GM18873 (cell line): ENCODE data around the gene FOXO6.

Source experiments
- ATAC-seq: cut with Tn5 transposase; IDR thresholded peaks from one replicate; pipeline ENCODE4 v1.9.1; 2021; ENCODE audit warnings: mild to moderate bottlenecking, moderate library complexity, moderate number of reproducible peaks; ENCODE audit not compliant: unreplicated experiment, low FRiP score

Gene FOXO6

GRCh38 chr1:41380979-41381691, 19.9 kb downstream of the FOXO6 start:
- ATAC-seq, result no peak

- no peak for ATAC-seq
Observed at GRCh38 chr1:41381692-41382479, 20.7 kb downstream of the FOXO6 start.

- no peak for ATAC-seq
Observed at GRCh38 chr1:41382480-41383090, 21.4 kb downstream of the FOXO6 start.

GRCh38 chr1:41383094-41383852, 22.0 kb downstream of the FOXO6 start:
- ATAC-seq, result no peak

GRCh38 chr1:41384579-41384978, 23.3 kb downstream of the FOXO6 start:
- no peak for ATAC-seq

- no peak for ATAC-seq
Observed at GRCh38 chr1:41385398-41386195, 24.4 kb downstream of the FOXO6 start.

- no peak for ATAC-seq
Observed at GRCh38 chr1:41386196-41386663, 25.0 kb downstream of the FOXO6 start.

- no peak for ATAC-seq
Observed at GRCh38 chr1:41387667-41388091, 26.4 kb downstream of the FOXO6 start.

GRCh38 chr1:41388510-41388909, 27.3 kb downstream of the FOXO6 start:
- ATAC-seq, result no peak

GRCh38 chr1:41389009-41389408, 27.8 kb downstream of the FOXO6 start:
- no peak for ATAC-seq

- ATAC-seq, result no peak
Observed at GRCh38 chr1:41390166-41390565, 28.9 kb downstream of the FOXO6 start.

GRCh38 chr1:41390573-41390972, 29.3 kb downstream of the FOXO6 start:
- ATAC-seq, result no peak

- ATAC-seq, result no peak
Observed at GRCh38 chr1:41391834-41392527, 30.7 kb downstream of the FOXO6 start.

GRCh38 chr1:41392528-41392924, 31.3 kb downstream of the FOXO6 start:
- ATAC-seq, result no peak

- no peak for ATAC-seq
Observed at GRCh38 chr1:41393716-41394368, 32.6 kb downstream of the FOXO6 start.

- ATAC-seq, result no peak
Observed at GRCh38 chr1:41394369-41394744, 33.1 kb downstream of the FOXO6 start.

GRCh38 chr1:41394959-41395956, 34.0 kb downstream of the FOXO6 start:
- ATAC-seq, result no peak

GRCh38 chr1:41396084-41396483, 34.9 kb downstream of the FOXO6 start:
- no peak for ATAC-seq
